Neural progenitor cell (in vitro differentiated cells): ENCODE data around the gene SYTL3.

Experiments used
- EZH2 ChIP-seq: fragments of 200-600 bp; sonication (generic); IDR thresholded peaks from 2 replicates; pipeline ENCODE4 v1.6.1; 2017; ENCODE audit warnings: antibody characterized with exemption, mild to moderate bottlenecking, moderate library complexity
- TF ChIP-seq, protein P1 (sequence below): fragments of 200-600 bp; sonication (generic); IDR thresholded peaks from 2 replicates; pipeline ENCODE4 v1.5.1; 2017; ENCODE audit warnings: antibody characterized with exemption, mild to moderate bottlenecking

DNA sequence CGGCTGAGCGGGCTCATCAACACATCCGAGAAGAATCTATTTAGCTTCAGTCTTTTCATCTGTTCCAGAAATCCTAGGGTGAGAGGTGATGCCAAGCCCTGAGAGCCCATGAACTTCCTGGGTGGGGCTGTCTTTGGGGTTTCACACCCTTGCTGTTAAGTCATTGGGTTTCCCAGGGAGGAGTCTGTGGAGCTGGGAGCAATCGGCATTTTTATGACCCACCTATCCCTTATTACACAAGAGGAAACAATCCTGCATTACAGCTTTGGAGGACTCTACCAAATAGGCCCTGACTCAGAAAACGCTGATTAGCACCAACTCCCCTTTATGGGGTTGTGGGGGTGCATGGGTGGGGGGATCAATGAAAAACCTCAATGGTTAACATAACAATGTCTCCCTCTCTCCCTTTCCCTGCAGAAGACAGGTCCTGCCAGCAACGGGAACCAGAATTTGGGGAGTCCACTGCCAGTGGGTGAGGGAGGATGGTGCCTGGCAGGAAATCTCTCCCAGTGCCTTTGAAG is 123.1 kb downstream of the SYTL3 start:
- TF ChIP-seq, protein P1, sequence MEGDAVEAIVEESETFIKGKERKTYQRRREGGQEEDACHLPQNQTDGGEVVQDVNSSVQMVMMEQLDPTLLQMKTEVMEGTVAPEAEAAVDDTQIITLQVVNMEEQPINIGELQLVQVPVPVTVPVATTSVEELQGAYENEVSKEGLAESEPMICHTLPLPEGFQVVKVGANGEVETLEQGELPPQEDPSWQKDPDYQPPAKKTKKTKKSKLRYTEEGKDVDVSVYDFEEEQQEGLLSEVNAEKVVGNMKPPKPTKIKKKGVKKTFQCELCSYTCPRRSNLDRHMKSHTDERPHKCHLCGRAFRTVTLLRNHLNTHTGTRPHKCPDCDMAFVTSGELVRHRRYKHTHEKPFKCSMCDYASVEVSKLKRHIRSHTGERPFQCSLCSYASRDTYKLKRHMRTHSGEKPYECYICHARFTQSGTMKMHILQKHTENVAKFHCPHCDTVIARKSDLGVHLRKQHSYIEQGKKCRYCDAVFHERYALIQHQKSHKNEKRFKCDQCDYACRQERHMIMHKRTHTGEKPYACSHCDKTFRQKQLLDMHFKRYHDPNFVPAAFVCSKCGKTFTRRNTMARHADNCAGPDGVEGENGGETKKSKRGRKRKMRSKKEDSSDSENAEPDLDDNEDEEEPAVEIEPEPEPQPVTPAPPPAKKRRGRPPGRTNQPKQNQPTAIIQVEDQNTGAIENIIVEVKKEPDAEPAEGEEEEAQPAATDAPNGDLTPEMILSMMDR = no peak
- no peak for TF ChIP-seq EZH2
